Measurements from ENCODE around the gene ITPR1. TPM values are rescaled to one million over a fixed set of nuclear protein-coding genes. Genes with fewer than 3 reads are reported as not detected.

The ITPR1 gene
- total and polyA plus RNA-seq, 4 donors = 3.7 to 39.4 (median 8.2) TPM

GRCh38 chr3:4797201-4797705 is 304.1 kb downstream of the ITPR1 start:
- Histone ChIP-seq H3K27me3 (ENCODE audit: control insufficient read depth in 4 of 4, insufficient read depth in 4 of 4, low read length in 3 of 4) (no peaks in the 10 kb centered on the region), H3K27ac (ENCODE audit: low read depth in 1 of 2, low read length in 2 of 2) (no peak overlapping the region), H3K4me1 (ENCODE audit: control insufficient read depth in 4 of 4, insufficient read depth in 4 of 4, low read length in 3 of 4) (peaks cover 2 to 21% (median 9%) of the 10 kb centered on the region in 4 donors), H3K9ac (ENCODE audit: low read depth in 1 of 2, low read length in 2 of 2) (no peak overlapping the region), H3K4me3 (ENCODE audit: low read depth in 1 of 3, low read length in 3 of 3) (no peak overlapping the region), H3K9me3 (ENCODE audit: control insufficient read depth in 4 of 4, low read length in 3 of 4) (no peaks in the 10 kb centered on the region), H3K36me3 (ENCODE audit: control insufficient read depth in 4 of 4, insufficient read depth in 3 of 4, low read depth in 1 of 4, low read length in 3 of 4) (peaks cover 0 to 2% (median 0%) of the 10 kb centered on the region in 4 donors)
- 98% methylated on average over 4 of the region's 4 CpGs for WGBS
- DNase-seq (ENCODE audit: low spot score) = no peak
- TF ChIP-seq HNF4A (conservative IDR thresholded peaks at IDR 0.05) (no peak), SP1 (IDR thresholded peaks at IDR 0.05) (no peak), RAD21 (IDR thresholded peaks at IDR 0.05) (no peak), YY1 (IDR thresholded peaks at IDR 0.05) (no peak), HNF4G (IDR thresholded peaks at IDR 0.05) (no peak), GABPA (IDR thresholded peaks at IDR 0.05 in 1 of 2, conservative IDR thresholded peaks at IDR 0.05 in 1 of 2) (no peak), FOXA1 (IDR thresholded peaks at IDR 0.05) (no peak), JUND (IDR thresholded peaks at IDR 0.05) (no peak), FOXA2 (IDR thresholded peaks at IDR 0.05) (no peak), RXRA (IDR thresholded peaks at IDR 0.05) (no peak), CTCF (IDR thresholded peaks at IDR 0.05; ENCODE audit: low read depth, low read length, missing input control) (no peak), TAF1 (conservative IDR thresholded peaks at IDR 0.05) (no peak), ZBTB33 (IDR thresholded peaks at IDR 0.05) (no peak), REST (IDR thresholded peaks at IDR 0.05) (no peak), NR2F2 (IDR thresholded peaks at IDR 0.05) (no peak), ATF3 (IDR thresholded peaks at IDR 0.05) (no peak), MAX (IDR thresholded peaks at IDR 0.05) (no peak)
